OCI-LY1 (cell line): ENCODE results near the gene HBB.

Source experiments
- H2AFZ ChIP-seq: fragments of 200-600 bp; sonication (generic), shearing (Covaris generic); 2 replicates; pipeline ENCODE4 v1.6.0; 2014; ENCODE audit warnings: antibody characterized with exemption, mild to moderate bottlenecking, low read length
- H3F3A ChIP-seq: fragments of 200-600 bp; sonication (generic), shearing (Covaris generic); 2 replicates; pipeline ENCODE4 v1.6.0; 2014; ENCODE audit warnings: mild to moderate bottlenecking, antibody characterized with exemption, low read length, moderate library complexity; ENCODE audit not compliant: insufficient read depth
- H3K27ac ChIP-seq: fragments of 200-600 bp; sonication (generic); 2 replicates; pipeline ENCODE4 v1.5.1; 2014; ENCODE audit warnings: low read length, mixed run types, mild to moderate bottlenecking, low read depth; ENCODE audit not compliant: poor library complexity, severe bottlenecking
- H3K27me3 ChIP-seq: fragments of 200-600 bp; sonication (generic); 2 replicates; pipeline ENCODE4 v1.6.0; 2014; ENCODE audit warnings: antibody characterized with exemption, mild to moderate bottlenecking, low read length, moderate library complexity; ENCODE audit not compliant: insufficient read depth
- H3K36me3 ChIP-seq: fragments of 200-600 bp; sonication (generic); 2 replicates; pipeline ENCODE4 v1.6.1; 2014; ENCODE audit warnings: mild to moderate bottlenecking, antibody characterized with exemption, low read length, moderate library complexity, mixed read lengths; ENCODE audit not compliant: insufficient read depth
- H3K4me1 ChIP-seq: fragments of 200-600 bp; sonication (generic); 2 replicates; pipeline ENCODE4 v1.5.1; 2014; ENCODE audit warnings: mild to moderate bottlenecking, low read length, moderate library complexity; ENCODE audit not compliant: insufficient read depth, severe bottlenecking
- H3K4me2 ChIP-seq: fragments of 200-600 bp; sonication (generic), shearing (Covaris generic); 2 replicates; pipeline ENCODE4 v1.6.1; 2014; ENCODE audit warnings: low read length
- H3K4me3 ChIP-seq: fragments of 200-600 bp; sonication (generic); 2 replicates; pipeline ENCODE4 v1.5.1; 2014; ENCODE audit warnings: low read length, low read depth, mild to moderate bottlenecking, mixed read lengths; ENCODE audit not compliant: poor library complexity, severe bottlenecking
- H3K79me2 ChIP-seq: fragments of 200-600 bp; shearing (Covaris generic); 2 replicates; pipeline ENCODE4 v1.6.1; 2016; ENCODE audit warnings: mixed run types, low read length, mixed read lengths; ENCODE audit not compliant: insufficient read depth
- H3K9ac ChIP-seq: fragments of 200-600 bp; sonication (generic), shearing (Covaris generic); 2 replicates; pipeline ENCODE4 v1.6.1; 2014; ENCODE audit warnings: mild to moderate bottlenecking, low read length, mixed read lengths
- H3K9me2 ChIP-seq: fragments of 200-600 bp; sonication (generic), shearing (Covaris generic); 2 replicates; pipeline ENCODE4 v1.6.1; 2014; ENCODE audit warnings: low read depth, mild to moderate bottlenecking, low read length, mixed read lengths
- H3K9me3 ChIP-seq: fragments of 200-600 bp; shearing (Covaris generic); 2 replicates; pipeline ENCODE4 v1.6.1; 2014; ENCODE audit warnings: low read length, mixed read lengths
- H4K20me1 ChIP-seq: fragments of 200-600 bp; sonication (generic), shearing (Covaris generic); 2 replicates; pipeline ENCODE4 v1.6.0; 2016; ENCODE audit warnings: mild to moderate bottlenecking, low read length; ENCODE audit not compliant: insufficient read depth
- CTCF ChIP-seq: fragments of 200-600 bp; sonication (generic), shearing (Covaris generic); IDR thresholded peaks from 2 replicates; pipeline ENCODE4 v1.5.1; 2017; ENCODE audit warnings: mild to moderate bottlenecking, antibody characterized with exemption, low read length, moderate library complexity, mixed read lengths
- EZH2 ChIP-seq: fragments of 200-600 bp; sonication (generic), shearing (Covaris generic); IDR thresholded peaks from 2 replicates; pipeline ENCODE4 v1.8.0; 2017; ENCODE audit warnings: borderline replicate concordance, mixed run types, mild to moderate bottlenecking, antibody characterized with exemption, low read length, moderate library complexity, mixed read lengths

The HBB gene

GRCh38 chr11:5197536-5197935 is 29.3 kb downstream of the HBB start:
- H3K4me3 ChIP-seq: no peak overlapping the region
- no peaks in the 10 kb centered on the region for H3K9me2 ChIP-seq
- H3K79me2 ChIP-seq: no peaks in the 10 kb centered on the region
- no peak overlapping the region for H2AFZ ChIP-seq
- TF ChIP-seq CTCF (no peak), EZH2 (no peak)
- H3K4me2 ChIP-seq: no peak overlapping the region
- no peaks in the 10 kb centered on the region for H3F3A ChIP-seq
- no peak overlapping the region for H3K27ac ChIP-seq
- H3K4me1 ChIP-seq: no peaks in the 10 kb centered on the region
- H3K36me3 ChIP-seq: no peaks in the 10 kb centered on the region
- H3K27me3 ChIP-seq: no peaks in the 10 kb centered on the region
- H3K9me3 ChIP-seq: no peaks in the 10 kb centered on the region
- no peak overlapping the region for H3K9ac ChIP-seq
- no peaks in the 10 kb centered on the region for H4K20me1 ChIP-seq

GRCh38 chr11:5196731-5197130 is 30.1 kb downstream of the HBB start:
- no peaks in the 10 kb centered on the region for H3K9me2 ChIP-seq
- no peak overlapping the region for H3K4me3 ChIP-seq
- no peaks in the 10 kb centered on the region for H3K27me3 ChIP-seq
- no peak overlapping the region for H3K27ac ChIP-seq
- H3K36me3 ChIP-seq: no peaks in the 10 kb centered on the region
- H3K4me2 ChIP-seq: no peak overlapping the region
- no peaks in the 10 kb centered on the region for H3K9me3 ChIP-seq
- no peaks in the 10 kb centered on the region for H3K79me2 ChIP-seq
- TF ChIP-seq CTCF (no peak), EZH2 (no peak)
- H3K9ac ChIP-seq: no peak overlapping the region
- H3K4me1 ChIP-seq: no peaks in the 10 kb centered on the region
- H2AFZ ChIP-seq: no peak overlapping the region
- H3F3A ChIP-seq: no peaks in the 10 kb centered on the region
- H4K20me1 ChIP-seq: no peaks in the 10 kb centered on the region

GRCh38 chr11:5196067-5196466 is 30.8 kb downstream of the HBB start:
- Histone ChIP-seq H2AFZ (no peak overlapping the region), H3K9ac (no peak overlapping the region), H3K27me3 (no peaks in the 10 kb centered on the region), H3K9me2 (no peaks in the 10 kb centered on the region), H4K20me1 (no peaks in the 10 kb centered on the region), H3K9me3 (no peaks in the 10 kb centered on the region), H3K79me2 (no peaks in the 10 kb centered on the region), H3K27ac (no peak overlapping the region), H3K4me1 (no peaks in the 10 kb centered on the region), H3F3A (no peaks in the 10 kb centered on the region), H3K4me3 (no peak overlapping the region), H3K4me2 (no peak overlapping the region), H3K36me3 (no peaks in the 10 kb centered on the region)
- TF ChIP-seq CTCF (no peak), EZH2 (no peak)
